ENCODE results near the gene CGN.

Gene CGN

GRCh38 chr1:151502035-151502700 lies 9.0 kb upstream of the CGN start:
- TF ChIP-seq, protein P1, sequence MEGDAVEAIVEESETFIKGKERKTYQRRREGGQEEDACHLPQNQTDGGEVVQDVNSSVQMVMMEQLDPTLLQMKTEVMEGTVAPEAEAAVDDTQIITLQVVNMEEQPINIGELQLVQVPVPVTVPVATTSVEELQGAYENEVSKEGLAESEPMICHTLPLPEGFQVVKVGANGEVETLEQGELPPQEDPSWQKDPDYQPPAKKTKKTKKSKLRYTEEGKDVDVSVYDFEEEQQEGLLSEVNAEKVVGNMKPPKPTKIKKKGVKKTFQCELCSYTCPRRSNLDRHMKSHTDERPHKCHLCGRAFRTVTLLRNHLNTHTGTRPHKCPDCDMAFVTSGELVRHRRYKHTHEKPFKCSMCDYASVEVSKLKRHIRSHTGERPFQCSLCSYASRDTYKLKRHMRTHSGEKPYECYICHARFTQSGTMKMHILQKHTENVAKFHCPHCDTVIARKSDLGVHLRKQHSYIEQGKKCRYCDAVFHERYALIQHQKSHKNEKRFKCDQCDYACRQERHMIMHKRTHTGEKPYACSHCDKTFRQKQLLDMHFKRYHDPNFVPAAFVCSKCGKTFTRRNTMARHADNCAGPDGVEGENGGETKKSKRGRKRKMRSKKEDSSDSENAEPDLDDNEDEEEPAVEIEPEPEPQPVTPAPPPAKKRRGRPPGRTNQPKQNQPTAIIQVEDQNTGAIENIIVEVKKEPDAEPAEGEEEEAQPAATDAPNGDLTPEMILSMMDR (IDR thresholded peaks at IDR 0.05; ENCODE audit: low read depth, low read length), result no peak
- H3K27me3 ChIP-seq (ENCODE audit: insufficient read depth, low read depth, severe bottlenecking), result no peaks in the 10 kb centered on the region
- no peak for DNase-seq
- no peak overlapping the region for H3K4me3 ChIP-seq (ENCODE audit: low read depth, low read length)
- no peaks in the 10 kb centered on the region for H3K9me3 ChIP-seq (ENCODE audit: severe bottlenecking)
- H3K27ac ChIP-seq, result no peak overlapping the region
- H3K36me3 ChIP-seq, result no peaks in the 10 kb centered on the region

- no peaks in the 10 kb centered on the region for H3K27me3 ChIP-seq (ENCODE audit: insufficient read depth, low read depth, severe bottlenecking)
- no peak overlapping the region for H3K27ac ChIP-seq
- TF ChIP-seq, protein P1 (IDR thresholded peaks at IDR 0.05; ENCODE audit: low read depth, low read length), result no peak
- H3K4me3 ChIP-seq (ENCODE audit: low read depth, low read length), result no peak overlapping the region
- DNase-seq, result no peak
- no peaks in the 10 kb centered on the region for H3K36me3 ChIP-seq
- no peaks in the 10 kb centered on the region for H3K9me3 ChIP-seq (ENCODE audit: severe bottlenecking)
Observed at GRCh38 chr1:151502859-151503780, 8.1 kb upstream of the CGN start.

DNA sequence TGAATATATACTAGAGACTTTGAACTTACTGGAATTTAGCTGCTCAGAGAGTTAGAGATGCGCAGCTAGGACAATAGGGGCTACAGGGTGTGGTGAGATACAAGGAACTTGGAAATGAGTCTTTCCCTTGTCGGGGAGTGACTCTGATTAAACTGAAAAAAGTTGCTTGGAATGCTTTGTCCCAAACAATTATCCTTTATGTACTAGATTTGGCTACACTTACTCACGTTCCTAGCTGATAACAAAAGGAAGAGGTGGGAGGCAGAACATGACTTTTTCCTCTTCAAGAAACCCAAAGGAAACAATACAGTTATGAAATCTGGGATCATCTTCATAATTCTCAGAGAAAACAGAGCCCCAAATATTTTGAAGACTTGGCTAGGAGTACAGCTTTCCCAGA lies 6.9 kb upstream of the CGN start:
- no peak for DNase-seq
- H3K27ac ChIP-seq, result no peak overlapping the region

DNA sequence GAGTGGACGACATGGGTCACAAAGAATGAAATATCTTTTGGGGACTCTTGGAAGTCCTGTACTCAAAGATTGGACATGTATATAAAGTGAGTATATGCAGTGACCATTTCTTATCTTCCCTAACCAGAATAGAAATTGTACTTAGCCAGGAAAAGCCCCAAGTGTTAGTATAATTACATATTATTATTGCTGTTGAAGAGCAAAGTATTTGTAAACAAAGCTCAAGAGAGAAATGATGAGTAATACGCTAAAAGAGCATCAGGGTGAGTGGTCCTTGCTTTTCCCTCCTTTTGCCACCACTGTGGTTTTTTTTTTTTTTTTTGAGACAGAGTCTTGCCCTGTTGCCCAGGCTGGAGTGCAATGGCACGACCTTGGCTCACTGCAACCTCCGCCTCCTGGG lies 6.4 kb upstream of the CGN start:
- no peaks in the 10 kb centered on the region for H3K9me3 ChIP-seq (ENCODE audit: severe bottlenecking)
- no peak for DNase-seq
- H3K27ac ChIP-seq, result no peak overlapping the region
- TF ChIP-seq, protein P1 (IDR thresholded peaks at IDR 0.05; ENCODE audit: low read depth, low read length), result no peak
- H3K36me3 ChIP-seq, result no peaks in the 10 kb centered on the region
- H3K27me3 ChIP-seq (ENCODE audit: insufficient read depth, low read depth, severe bottlenecking), result no peaks in the 10 kb centered on the region
- no peak overlapping the region for H3K4me3 ChIP-seq (ENCODE audit: low read depth, low read length)

More for the DNA sequence above, 6.9 kb upstream of the CGN start:
- no peaks in the 10 kb centered on the region for H3K9me3 ChIP-seq (ENCODE audit: severe bottlenecking)
- TF ChIP-seq, protein P1 (IDR thresholded peaks at IDR 0.05; ENCODE audit: low read depth, low read length), result no peak
- no peaks in the 10 kb centered on the region for H3K36me3 ChIP-seq
- no peak overlapping the region for H3K4me3 ChIP-seq (ENCODE audit: low read depth, low read length)
- H3K27me3 ChIP-seq (ENCODE audit: insufficient read depth, low read depth, severe bottlenecking), result no peaks in the 10 kb centered on the region

DNA sequence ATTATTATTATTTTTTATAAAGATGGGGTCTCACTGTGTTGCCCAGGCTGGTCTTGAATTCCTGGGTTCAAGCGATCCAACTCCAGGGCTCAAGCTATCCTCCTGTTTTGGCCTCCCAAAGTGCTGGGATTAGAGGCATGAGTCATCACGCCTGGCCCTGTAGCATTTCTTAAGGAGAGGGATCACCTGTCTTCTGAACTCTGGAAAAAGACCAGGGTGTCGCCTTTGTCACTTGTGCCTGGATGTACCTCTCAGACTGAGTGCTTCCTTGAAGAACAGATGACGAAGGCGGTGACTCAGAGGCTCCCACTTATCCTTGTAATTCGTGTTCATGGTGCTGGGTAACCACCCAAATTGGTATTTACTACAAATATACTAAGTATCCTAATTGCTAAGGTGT lies 2.4 kb upstream of the CGN start:
- no peak for DNase-seq
- H3K9me3 ChIP-seq (ENCODE audit: severe bottlenecking), result no peaks in the 10 kb centered on the region
- H3K36me3 ChIP-seq, result no peaks in the 10 kb centered on the region
- no peak overlapping the region for H3K27ac ChIP-seq
- H3K27me3 ChIP-seq (ENCODE audit: insufficient read depth, low read depth, severe bottlenecking), result peaks cover 30% of the 10 kb centered on the region
- H3K4me3 ChIP-seq (ENCODE audit: low read depth, low read length), result no peak overlapping the region
- TF ChIP-seq, protein P1 (IDR thresholded peaks at IDR 0.05; ENCODE audit: low read depth, low read length), result no peak

Data from WERI-Rb-1 (cell line).